Measurements from ENCODE around the gene TEX2.

The TEX2 gene

DNA sequence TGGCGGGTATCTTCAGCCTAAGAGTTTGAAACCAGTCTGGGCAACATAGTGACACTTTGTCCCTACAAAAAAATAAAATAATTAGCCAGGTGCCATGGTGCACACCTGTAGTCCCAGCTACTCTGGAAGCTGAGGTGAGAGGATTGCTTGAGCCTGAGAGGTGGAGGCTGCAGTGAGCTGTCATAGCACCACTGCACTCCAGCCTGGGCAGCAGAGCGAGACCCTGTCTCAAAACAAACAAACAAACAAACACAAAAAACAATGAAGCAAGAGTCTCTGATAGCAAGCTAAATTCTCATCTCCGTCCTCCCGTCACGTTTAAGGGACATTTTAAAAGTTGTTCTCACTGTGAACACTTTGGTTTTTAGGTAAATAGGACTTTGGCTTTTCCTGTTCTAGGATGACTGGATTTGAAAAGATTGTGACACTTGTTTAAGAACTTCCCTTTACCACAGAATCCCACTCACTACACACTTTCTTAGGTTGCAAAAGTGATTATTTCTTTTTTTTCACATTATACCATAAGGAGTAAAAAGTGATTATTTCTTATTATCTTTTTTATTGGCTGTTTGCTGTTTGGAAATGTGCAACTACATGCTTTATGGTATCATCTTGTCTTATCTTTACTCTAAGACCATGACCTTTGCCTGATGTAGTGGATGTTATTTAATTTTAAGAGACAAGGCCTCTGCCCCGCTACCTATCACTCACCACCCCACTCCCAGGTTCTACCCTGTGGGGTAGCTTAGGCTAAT, 128.7 kb downstream of the TEX2 start:
- DNase-seq: no peak

DNA sequence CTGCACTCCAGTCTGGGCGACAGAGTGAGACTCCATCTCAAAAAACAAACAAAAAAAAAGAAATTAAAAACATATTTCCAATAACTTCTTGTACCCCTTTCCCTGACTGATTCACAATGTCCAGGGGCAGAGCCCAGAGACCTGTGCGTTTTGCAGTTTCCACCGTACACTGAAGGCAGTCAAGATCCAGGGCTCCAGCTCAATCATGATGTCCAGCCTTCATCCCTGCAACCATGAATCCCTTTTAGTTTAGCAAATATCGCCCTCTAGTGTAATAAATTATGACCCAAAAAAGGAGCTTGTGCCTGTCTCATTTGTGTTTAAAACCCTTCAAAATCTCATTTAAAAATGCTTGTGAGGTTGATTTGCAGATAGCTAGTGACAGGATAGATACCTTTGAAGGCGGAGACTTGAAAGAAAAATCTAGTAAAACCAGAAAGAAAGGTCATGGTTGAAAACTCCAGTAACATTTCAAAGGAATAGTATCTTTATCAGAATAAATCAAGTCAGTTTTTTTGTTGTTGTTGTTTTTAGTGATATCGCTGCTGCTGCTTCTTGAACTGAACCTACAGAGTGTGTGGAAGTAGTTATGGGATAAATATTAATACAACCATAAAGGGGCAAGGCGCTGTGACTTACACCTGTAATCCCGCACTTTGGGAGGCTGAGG, 129.4 kb downstream of the TEX2 start:
- DNase-seq: peak; percentile 92

DNA sequence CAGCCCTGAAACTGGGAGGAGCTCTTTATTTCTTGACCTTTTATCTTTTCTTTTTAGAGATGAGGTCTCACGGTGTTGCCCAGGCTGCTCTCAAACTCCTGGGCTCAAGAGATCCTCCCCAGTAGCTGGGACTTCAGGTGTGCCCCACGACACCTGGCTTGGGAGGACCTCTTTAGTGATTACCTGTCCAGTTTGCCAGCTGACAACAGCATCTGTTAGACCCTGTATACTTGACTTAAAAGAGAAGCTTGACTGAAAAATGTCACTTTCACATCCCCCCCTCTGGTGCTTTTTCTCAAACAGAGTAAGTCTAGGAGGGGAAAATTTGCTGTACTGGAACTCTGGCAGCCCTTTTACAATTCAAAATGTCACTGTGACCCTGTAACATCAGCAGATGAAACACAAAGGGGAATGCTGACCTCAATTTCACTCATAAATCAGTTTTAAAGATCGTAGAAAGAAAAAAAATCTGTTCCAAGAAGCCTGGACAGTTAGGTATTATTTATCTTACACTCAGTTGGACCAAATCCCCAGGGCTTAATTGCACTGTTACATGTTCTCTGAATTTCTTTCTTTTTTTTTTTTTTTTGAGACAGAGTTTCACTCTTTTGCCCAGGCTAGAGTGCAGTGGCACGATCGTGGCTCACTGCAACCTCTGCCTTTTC, 131.3 kb downstream of the TEX2 start:
- DNase-seq: no peak

DNA sequence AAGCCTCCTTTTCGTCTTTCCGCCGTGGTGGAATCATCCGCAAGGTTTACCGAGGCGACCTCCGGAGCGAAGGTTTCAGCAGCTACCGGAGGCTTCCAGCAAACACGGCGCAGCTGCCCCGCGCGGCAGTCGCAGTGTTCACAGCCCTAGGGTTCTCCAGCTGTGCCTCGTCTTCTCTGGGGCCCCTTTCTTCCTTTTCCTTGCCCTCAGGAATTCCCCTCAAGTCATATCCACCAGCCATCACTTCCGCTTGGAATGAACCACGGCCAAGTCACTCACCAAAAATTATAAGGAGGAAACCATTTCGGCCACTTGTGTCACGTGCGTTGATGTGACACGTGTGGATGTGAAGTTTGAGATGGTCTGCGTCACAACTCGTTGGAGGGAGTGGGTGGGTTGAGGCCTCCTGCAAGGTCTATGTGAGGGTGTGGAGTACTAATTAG, 132.5 kb downstream of the TEX2 start:
- DNase-seq: no peak

DNA sequence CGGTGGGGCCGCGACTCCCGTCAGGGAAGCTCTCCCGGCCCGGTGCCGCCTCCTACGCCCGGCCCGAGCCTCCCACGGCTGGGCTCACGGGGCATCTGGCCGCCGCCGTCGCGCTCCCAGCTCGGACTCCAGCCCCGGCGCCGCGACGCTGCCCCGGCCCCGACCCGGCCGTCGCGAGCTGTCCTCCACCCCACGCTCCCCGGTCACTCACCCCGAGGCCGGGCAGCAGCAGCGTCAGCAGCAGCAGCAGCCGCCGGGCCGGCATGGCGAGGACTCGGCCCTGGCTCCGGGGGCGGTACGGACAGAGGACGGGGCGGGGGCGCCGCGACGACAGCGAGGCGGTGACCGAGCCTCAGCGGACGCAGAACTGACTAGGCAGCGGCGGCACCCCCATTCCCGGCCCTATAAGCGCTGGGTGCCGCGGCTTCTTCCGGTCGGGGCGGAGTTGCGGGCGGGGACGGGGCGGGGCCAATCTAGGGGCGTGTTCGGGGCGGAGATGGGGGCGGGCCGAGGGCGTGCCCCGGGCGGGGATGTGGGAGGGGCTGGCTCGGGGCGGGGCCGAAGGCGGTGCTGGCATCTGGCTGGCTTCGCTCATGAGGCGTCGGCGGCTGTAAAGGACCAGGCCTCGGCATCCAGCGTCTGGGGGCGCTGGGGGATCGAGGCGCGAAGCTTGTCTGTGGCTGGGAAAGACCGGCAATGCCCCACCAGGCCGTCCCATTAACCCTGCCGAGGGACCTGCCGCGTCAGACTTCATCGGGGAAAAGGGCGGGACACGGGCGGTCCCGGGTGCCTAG, 133.1 kb downstream of the TEX2 start, which contains the start of gene ERN1:
Gene ERN1, minus strand, starts transcription at position 380 of the 794 bp plus-strand sequence. Its CDS starts 115 bp downstream, at position 265.
- peak; percentile 96 for DNase-seq

DNA sequence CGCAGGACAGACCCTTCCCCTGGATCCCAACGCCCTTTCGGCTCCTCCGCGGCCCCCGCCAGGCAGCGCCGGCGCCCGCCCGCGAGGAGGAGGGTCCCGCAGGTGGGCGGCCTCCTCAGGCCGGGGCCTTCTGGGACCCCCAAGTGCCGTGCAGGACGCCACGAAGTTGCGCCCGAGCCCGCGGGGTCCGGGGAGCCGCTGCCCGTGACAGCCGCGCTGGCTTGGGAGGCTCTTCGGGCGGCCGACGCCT, 133.6 kb downstream of the TEX2 start:
- DNase-seq: no peak

DNA sequence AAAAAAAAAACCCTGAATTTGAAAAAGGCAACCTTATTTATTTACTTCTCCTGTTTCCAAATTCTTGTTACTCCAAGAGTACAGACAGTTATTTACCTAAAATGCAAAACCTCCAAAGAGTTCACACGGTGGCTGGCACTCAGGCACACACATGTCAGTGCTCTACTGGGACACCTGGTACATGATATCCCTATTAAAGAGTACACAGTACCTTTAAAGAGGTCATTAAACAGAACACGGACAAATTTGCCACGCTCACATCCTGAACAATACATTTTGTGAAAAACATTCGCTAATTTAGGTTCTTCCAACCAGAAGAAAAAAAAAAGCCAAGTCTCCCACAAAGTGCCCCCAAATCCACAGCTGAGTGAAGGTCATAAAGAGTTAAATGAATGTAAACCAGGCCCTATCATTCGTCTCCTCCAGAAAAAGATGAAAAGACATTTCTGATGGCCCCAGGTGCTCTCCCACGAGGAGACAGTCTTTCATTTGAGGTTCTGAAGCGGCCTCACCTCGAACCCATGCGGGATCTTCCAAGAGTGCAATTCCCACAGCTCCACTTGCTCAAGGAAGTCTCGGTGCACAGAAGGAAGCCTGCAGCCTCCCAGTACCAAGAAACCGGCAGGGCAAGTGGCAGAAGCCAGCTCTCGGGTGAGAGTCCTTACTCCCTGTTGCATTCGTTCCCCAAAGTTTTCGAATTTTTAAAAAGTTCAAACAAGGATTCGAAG, 134.1 kb downstream of the TEX2 start:
- DNase-seq: peak; percentile 39

DNA sequence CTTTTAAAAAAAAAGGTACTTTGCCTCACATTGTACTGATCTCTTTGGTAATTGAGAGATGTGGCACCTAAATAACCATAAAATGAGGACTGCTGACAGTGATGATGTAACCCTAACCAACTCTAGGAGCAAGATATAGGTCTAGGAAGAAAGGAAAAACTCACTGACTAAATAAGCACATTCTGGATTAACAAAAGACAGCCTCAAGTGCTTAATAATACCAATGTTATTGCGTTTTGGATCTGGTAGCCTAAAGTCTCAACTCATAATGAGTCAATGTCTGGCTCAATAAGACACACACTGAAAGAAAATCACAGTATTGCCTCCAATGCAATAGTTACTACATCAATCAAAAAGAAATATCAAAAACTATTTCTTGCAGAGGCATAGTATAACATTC, 136.1 kb downstream of the TEX2 start:
- no peak for DNase-seq

DNA sequence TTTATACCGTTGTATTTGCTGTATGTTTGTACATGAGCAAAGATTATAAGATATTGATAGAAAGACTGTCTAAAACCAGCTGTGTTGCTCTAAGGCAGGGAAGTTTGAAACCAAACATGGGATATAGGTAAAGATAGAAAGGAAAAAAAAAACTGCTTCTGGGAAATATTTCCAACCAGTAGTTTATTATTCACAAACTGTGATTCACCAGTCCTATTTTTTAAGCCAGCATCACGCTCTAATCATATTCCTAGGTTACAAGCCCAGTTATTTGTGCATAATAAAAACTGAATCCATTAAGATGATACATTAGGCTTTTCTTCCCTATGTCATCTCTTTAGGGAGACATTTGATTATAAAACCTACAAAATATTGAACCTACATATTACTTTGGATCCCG, 137.1 kb downstream of the TEX2 start:
- DNase-seq: no peak

DNA sequence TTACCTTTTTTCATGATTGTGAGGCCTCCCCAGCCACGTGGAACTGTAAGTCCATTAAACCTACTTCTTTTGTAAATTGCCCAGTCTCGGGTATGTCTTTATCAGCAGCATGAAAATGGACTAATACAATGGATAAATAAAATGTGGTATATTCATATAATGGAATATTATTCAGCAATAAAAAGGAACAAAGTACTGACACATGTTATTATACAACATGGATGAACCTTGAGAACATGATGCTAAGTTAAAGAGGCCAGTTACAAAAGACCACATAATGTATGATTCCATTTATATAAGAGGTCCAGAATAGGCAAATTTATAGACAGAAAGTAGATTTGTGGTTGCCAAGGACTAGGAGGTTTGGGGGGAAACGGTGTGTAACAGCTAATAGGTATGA, 138.5 kb downstream of the TEX2 start:
- no peak for DNase-seq

DNA sequence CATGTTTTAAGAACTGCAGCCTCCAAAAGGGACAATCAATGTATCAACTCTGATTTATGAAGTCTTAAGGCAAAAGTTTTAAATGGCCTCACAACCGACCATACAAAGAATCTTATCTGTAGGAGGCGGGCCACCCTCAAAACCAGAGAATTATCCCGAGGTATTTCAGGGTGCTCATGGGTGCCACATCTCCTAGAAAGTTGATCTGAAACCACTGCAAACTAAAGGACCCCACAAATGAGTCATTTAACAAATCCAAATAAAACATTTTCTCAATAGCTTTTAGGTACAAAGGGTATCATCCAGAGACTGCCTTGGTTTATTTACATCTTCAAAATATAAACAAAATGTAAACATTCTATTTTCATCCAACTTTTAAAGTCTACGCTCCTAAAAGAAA, 139.9 kb downstream of the TEX2 start:
- DNase-seq: no peak

DNA sequence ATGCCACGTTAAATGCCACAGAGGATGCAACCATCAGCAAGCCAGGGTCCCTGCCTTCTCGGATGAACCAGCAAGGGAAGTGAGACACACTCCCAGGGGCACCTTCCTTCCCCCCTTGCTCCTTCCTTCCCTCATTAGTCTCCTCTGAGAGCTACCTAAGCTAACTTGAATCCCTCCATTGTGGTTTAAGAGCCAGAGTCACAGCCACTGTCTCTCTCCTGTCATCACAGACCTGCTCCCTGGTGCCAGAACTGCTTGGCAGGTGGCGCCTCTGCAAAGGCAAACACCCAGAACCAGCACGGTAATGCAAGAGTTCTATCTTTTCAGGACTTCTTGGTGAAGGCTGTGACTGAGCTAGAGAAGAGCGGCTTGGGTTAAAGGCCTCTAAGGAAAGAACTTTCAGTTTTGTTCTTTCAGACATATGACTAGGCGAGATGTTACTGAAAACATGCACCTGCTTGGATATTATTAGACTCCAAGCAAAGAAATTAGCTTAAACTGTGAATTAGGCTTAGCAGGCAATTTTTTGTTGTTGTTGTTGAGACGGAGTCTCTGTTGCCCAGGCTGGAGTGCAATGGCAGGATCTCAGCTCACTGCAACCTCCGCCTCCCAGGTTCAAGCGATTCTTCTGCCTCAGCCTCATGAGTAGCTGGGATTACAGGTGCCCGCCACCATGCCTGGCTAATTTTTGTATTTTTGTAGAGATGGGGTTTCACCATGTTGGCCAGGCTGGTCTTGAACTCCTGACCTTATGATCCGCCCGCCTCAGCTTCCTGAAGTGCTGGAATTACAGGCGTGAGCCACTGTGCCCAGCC, 141.9 kb downstream of the TEX2 start:
- peak; percentile 18 for DNase-seq

DNA sequence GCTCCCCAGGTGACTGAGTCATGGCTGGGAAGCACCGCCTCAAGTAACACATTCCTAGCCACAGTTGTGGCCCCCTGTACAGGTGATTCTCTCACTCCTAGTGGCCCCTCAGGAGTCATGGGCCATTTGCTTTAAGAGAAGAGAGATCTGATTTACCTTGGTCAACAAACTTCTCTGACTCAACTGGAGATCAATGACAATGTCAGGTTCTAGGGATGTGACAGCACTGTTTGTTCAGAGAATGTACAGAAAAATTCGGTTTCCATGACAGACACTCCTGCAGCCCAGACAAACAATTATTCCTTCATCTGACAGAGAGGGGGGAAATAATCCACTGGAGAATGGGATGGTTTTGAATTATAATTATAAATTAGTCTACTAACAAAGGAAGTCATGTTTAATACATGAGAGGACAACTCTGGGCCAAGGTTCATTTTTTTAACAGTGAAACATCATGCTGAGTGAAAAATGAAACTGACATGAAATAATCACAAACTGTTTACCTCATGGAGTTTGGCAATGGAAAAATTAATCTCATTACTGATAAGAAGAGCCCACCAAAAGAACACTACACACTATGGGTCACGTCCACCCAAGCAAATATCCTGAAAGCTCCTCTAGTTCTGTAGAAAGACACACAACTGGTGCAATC, 142.8 kb downstream of the TEX2 start:
- DNase-seq: no peak

DNA sequence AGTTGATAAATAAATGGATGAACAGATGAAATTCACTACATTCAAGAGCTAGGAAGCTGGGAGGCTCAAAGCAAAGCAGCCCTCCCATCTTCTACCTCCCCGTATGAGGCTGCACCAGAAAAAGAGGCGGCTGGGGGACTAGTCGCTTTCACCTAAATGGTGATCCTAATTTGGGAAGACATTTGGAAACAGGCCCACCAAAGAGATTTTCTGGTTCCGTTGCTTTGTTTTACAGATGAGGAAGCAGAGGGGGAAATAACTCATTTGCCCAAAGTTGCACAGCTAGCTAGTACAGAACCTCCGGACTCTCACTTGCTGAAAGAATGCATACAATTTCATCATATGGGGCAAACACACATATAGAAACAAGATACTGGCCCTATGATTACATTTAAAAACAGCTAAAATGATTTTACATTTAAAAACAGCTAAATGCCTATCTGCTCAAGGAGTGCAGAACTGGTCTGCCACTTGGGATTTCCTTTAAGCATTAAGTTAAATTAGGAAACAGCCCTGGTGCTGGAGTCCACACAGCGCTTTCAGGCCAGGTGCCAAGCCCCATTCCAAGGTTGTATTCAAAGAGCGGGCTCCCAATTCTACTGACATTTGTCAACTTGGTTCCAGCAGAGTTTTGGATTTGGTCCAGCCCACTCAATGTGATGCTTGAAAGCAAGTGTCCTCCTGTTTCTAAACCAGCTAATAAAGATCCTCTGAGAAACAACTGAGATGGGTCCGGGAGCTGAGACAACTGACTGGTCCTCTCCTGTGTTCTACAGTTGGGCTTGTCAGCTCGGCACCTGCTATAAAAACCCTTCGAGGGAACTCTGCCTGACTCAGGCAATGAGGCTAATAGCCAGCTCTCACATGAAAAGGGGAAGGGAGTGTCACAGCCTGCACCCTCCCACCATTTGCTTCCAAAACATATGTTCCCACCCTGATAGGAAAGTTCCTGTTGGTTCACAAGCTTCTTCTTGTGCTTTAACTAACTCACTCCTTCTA, 144.8 kb downstream of the TEX2 start:
- DNase-seq: peak; percentile 84

DNA sequence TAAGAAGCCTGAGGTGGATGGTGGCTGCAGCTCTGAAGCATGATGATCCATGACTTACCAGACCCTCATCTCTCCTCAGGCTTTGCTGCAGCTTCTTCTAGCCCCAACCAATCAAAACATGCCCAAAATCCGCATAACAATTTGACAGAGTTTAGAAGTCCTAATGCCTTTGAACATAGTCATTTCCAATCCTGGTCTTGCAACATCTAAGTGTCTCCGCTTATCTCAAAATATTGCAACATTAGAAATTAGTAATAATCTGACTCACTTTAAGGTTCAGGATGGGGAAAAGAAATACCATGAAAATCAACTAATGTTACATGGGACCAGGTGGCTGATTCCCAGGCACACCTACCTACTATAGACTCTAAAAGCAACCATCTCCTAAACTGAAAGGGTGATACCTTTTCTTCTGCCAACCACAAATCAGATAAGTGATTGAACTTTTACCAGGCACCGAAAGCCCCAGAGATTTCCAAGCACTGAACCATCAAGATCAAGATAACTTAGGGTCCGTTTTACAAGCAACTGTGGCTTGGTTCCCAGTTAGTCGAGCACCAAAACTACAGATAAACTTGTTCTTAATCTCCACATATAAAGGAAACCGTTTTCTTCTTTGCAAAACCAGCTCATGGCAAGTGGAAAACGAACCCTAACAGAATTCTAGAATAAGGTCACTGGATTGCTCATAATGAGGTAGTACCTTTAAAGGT, 147.1 kb downstream of the TEX2 start:
- peak; percentile 67 for DNase-seq

DNA sequence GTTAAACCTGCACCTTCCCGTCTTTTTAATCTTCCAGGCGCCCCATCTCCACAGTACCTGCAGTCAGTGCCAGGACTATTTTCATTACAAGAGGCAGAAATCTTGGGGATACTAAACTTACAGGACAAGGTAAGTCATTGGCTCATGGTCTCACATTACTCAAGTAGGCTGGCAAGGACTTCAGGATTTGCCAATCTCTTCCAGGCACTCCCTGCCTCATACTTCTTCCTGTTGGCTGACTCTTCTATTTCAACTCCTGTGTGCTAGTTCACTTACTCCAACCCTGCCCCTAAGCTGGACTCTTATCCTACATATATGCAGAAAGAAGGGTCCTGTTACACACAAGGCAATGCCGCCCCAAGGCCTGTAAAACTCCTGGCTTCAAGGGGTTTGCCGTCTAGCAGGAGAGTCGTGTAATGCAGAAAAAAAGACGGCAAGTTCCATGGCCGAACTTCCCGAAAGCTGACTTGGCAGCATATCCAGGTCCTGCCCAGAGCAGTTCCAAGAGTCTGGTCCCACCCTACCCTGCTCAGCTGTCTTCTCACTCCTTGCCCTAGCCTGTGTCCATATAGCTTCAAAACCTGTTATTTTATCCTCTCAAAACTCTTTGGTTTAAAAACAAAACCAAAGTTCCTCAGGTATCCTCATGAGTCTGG, 147.9 kb downstream of the TEX2 start:
- no peak for DNase-seq

DNA sequence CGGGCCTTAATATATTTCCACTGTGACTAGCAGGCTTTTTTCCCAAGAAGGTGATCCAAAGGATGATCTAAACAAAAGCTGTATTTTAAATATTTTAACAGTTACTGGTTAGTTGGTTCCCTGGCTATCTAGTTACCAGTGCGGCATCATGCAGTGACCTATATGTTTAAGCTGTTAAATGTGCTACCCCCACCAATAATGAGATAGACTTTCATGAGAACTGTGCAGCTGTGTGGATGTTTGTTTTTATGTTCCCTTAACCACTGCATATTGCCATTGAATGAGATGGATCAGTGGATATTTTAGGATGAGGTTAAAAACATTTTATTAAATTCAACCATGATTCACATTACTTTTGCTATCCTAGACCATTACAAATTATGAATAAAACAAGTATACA, 150.1 kb downstream of the TEX2 start:
- DNase-seq: no peak

DNA sequence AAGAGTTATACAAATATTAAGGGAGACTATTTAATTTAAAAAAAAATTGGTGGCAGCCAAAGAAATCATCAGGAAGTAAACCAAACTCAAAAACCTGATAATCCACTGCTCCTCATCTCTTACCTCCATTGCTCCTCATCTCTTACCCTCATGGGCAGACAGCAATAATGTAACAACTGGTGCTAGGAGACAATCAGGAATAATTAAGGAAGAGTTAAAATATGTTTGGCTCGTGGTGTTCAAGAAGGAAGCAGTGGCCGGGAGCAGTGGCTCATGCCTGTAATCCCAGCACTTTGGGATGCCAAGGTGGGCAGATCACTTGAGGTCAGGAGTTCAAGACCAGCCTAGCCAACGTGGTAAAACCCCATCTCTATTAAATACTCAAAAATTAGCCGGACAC, 151.2 kb downstream of the TEX2 start:
- DNase-seq: no peak
